RWPE2 (cell line): ENCODE measurements around the gene GET4.

Experiments
- ATAC-seq: fragments of 200-7000 bp; cut with Tn5 transposase; 3 replicates; pipeline ENCODE4 v1.9.1; 2021; ENCODE audit warnings: low read depth
- DNase-seq: peaks from one replicate; pipeline ENCODE4 v3.0.0-alpha.2; 2020; ENCODE audit warnings: low spot score
- H3K27ac ChIP-seq: fragments of 450-650 bp; 2 replicates; pipeline ENCODE4 v1.5.1; 2017; ENCODE audit warnings: mild to moderate bottlenecking; ENCODE audit not compliant: poor library complexity, severe bottlenecking
- H3K27me3 ChIP-seq: fragments of 250-450 bp; sonication (Bioruptor Pico); 2 replicates; pipeline ENCODE4 v1.5.1; 2021; ENCODE audit warnings: mild to moderate bottlenecking, moderate library complexity; ENCODE audit not compliant: insufficient read depth, poor library complexity, severe bottlenecking
- H3K36me3 ChIP-seq: fragments of 250-450 bp; sonication (Bioruptor Pico); 2 replicates; pipeline ENCODE4 v1.5.1; 2020; ENCODE audit warnings: low read depth, mild to moderate bottlenecking, moderate library complexity
- H3K4me1 ChIP-seq: fragments of 250-450 bp; sonication (Bioruptor Pico); 2 replicates; pipeline ENCODE4 v1.5.1; 2021; ENCODE audit warnings: mild to moderate bottlenecking, moderate library complexity; ENCODE audit not compliant: insufficient read depth, poor library complexity, severe bottlenecking
- H3K4me3 ChIP-seq: fragments of 250-450 bp; sonication (Bioruptor Pico); 2 replicates; pipeline ENCODE4 v1.5.1; 2021; ENCODE audit warnings: mild to moderate bottlenecking, moderate library complexity; ENCODE audit not compliant: severe bottlenecking
- H3K9me3 ChIP-seq: fragments of 250-450 bp; sonication (Bioruptor Pico); 2 replicates; pipeline ENCODE4 v1.5.1; 2021; ENCODE audit warnings: mild to moderate bottlenecking, moderate library complexity; ENCODE audit not compliant: severe bottlenecking
- CTCF ChIP-seq: fragments of 450-650 bp; IDR thresholded peaks from one replicate; pipeline ENCODE4 v1.5.1; 2017; ENCODE audit warnings: mild to moderate bottlenecking, moderate library complexity; ENCODE audit not compliant: poor library complexity, severe bottlenecking

GET4 gene

DNA sequence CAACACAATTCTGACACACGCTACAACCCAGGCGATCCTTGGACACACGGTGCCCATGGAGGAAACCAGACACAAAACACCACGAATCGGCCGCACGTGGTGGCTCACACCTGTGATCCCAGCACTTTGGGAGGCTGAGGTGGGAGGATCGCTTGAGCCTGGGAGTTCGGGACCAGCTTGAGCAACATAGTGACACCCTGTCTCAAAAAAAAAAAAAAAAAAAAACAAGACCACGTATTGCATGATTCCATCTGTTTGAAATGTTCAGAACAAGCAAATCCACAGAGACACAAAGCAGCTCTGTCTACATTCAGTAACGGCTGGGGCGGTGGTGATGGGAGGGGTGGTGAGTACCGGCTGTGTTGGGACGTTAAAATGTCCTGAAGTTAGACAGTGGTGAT is 53.0 kb downstream of the GET4 start:
- DNase-seq (peak; percentile 30), ATAC-seq (no peak)
- H3K4me3 ChIP-seq, result no peak overlapping the region
- H3K4me1 ChIP-seq, result peaks cover 4% of the 10 kb centered on the region
- H3K36me3 ChIP-seq, result no peaks in the 10 kb centered on the region
- no peaks in the 10 kb centered on the region for H3K9me3 ChIP-seq
- H3K27me3 ChIP-seq, result no peaks in the 10 kb centered on the region
- no peak overlapping the region for H3K27ac ChIP-seq
- TF ChIP-seq CTCF, result no peak

- Histone ChIP-seq H3K27ac (no peak overlapping the region), H3K4me1 (no peaks in the 10 kb centered on the region), H3K36me3 (no peaks in the 10 kb centered on the region), H3K9me3 (no peaks in the 10 kb centered on the region), H3K4me3 (no peak overlapping the region), H3K27me3 (no peaks in the 10 kb centered on the region)
- peak; percentile 23 for DNase-seq
- TF ChIP-seq CTCF, result no peak
- no peak for ATAC-seq
Observed at GRCh38 chr7:930975-931758, 54.8 kb downstream of the GET4 start.

DNA sequence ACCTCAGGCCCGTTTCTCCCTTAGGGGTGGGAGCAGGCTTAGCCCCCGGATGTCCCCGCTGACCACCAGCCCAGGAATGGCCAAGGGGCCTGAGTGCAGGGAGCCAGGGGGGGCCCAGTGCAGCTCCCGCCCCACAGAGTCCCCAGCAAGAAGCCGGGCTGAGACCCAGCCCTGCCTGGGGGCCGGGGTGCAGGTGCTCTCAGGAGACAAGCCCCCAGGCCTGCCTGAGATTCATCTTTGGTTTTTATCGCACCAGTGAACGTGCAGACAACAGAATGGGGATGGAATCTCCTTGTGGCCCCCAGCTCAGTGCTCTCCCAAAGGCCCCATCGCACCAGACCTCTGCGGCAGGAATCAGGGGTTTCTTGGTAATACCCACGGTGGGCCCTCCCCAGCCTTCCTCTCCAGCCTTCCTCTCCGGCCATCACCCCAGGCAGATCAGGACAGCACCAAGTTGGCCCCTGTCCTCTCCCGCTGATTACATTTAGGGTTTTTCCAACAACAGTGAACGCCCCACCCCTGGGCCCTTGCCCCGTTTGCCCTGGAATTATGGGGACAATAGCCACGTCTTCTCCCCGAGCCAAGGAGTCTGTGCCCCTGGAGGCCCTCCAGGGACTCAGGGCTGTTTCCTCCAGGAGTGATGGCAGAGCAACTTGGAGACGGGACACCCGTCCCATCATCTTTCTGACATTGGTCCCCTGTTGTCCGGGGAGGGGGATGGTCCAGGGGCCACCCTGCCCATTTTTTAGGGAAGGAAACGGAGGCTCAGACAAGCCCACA is 55.7 kb downstream of the GET4 start:
- Histone ChIP-seq H3K4me3 (no peak overlapping the region), H3K4me1 (no peaks in the 10 kb centered on the region), H3K27ac (no peak overlapping the region), H3K27me3 (no peaks in the 10 kb centered on the region), H3K9me3 (no peaks in the 10 kb centered on the region), H3K36me3 (no peaks in the 10 kb centered on the region)
- DNase-seq (peak; percentile 54), ATAC-seq (no peak)
- no peak for TF ChIP-seq CTCF

DNA sequence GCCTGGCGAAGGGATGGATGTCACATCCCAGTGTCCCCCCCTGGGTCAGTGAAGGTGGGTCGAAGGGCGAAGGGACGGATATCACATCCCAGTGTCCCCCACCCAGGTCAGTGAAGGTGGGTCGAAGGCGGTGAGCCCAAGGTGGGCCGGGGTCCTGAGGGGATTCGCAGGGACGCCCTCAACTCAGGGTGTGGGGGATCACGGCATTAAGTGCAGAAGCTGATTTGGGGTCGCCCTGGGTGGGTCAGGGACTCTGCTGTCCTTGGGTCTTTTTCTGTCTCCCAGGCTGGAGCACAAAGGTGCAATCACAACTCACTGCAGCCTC is 56.3 kb downstream of the GET4 start:
- Histone ChIP-seq H3K4me1 (no peaks in the 10 kb centered on the region), H3K4me3 (no peak overlapping the region), H3K27ac (no peak overlapping the region), H3K36me3 (no peaks in the 10 kb centered on the region), H3K27me3 (no peaks in the 10 kb centered on the region), H3K9me3 (no peaks in the 10 kb centered on the region)
- DNase-seq, result peak; percentile 53
- no peak for TF ChIP-seq CTCF
- ATAC-seq, result no peak
